GM13977 (cell line): ENCODE results near the gene CDC42BPA.

ENCODE experiments used
- DNase-seq: peaks from one replicate; pipeline ENCODE4 v3.0.0; 2012; ENCODE audit warnings: low spot score
- CTCF ChIP-seq: IDR thresholded peaks from 2 replicates; pipeline ENCODE4 v1.5.1; 2012; ENCODE audit warnings: mild to moderate bottlenecking, control low read depth; ENCODE audit not compliant: insufficient read depth; ENCODE audit errors: extremely low read depth, missing control alignments
- in situ Hi-C: fragments of 300-500 bp; cut with MboI; formaldehyde crosslinking; loops from one replicate; pipeline ENCODE4 v1.12.0; 2022; ENCODE audit warnings: low sequenced_read_pairs, low pct_unique_long_range_greater_than_20kb, mixed read lengths, inconsistent platforms; ENCODE audit not compliant: unreplicated experiment

Gene CDC42BPA

GRCh38 chr1:227092069-227092468, 226.2 kb downstream of the CDC42BPA start:
- no peak for DNase-seq
- in situ Hi-C loops: no loop called here
- no peak for TF ChIP-seq CTCF

GRCh38 chr1:227086636-227087035, 231.7 kb downstream of the CDC42BPA start:
- DNase-seq: no peak
- no peak for TF ChIP-seq CTCF
- in situ Hi-C loops: no loop called here

- no peak for DNase-seq
- no peak for TF ChIP-seq CTCF
- in situ Hi-C loops: no loop called here
Observed at GRCh38 chr1:227082999-227083746, 235.1 kb downstream of the CDC42BPA start.

DNA sequence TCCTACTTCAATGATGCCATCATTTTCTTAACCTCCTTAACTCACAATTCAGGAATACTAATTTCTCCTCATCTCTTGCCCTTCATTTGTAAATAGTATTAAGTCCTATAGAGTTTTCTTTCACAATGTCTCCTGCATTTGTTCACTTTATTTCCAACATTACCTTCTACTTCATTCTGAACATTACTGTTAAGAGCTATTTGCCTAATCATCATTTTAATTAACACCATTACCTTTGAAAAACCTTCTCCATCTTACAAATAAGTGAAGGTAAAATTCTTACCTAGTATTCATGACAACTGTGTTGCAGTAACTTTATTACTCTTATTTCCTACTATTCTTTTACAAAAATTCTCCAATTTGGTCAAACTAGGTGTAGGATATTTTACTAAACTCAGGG, 240.5 kb downstream of the CDC42BPA start:
- in situ Hi-C loops: no loop called here
- TF ChIP-seq CTCF: no peak
- no peak for DNase-seq

GRCh38 chr1:227073786-227074185, 244.5 kb downstream of the CDC42BPA start:
- no peak for TF ChIP-seq CTCF
- no peak for DNase-seq
- in situ Hi-C loops: no loop called here

GRCh38 chr1:227072991-227073390, 245.3 kb downstream of the CDC42BPA start:
- DNase-seq: peak; percentile 4
- no peak for TF ChIP-seq CTCF
- in situ Hi-C loops: no loop called here
